ENCODE results near the gene TMEM219.
"Not testable (repeated sequence)": the region's sequence is repeated elsewhere in the genome, so short reads cannot be mapped to it uniquely, and the experiment has no call there.

TMEM219 gene, protein sequence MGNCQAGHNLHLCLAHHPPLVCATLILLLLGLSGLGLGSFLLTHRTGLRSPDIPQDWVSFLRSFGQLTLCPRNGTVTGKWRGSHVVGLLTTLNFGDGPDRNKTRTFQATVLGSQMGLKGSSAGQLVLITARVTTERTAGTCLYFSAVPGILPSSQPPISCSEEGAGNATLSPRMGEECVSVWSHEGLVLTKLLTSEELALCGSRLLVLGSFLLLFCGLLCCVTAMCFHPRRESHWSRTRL

DNA sequence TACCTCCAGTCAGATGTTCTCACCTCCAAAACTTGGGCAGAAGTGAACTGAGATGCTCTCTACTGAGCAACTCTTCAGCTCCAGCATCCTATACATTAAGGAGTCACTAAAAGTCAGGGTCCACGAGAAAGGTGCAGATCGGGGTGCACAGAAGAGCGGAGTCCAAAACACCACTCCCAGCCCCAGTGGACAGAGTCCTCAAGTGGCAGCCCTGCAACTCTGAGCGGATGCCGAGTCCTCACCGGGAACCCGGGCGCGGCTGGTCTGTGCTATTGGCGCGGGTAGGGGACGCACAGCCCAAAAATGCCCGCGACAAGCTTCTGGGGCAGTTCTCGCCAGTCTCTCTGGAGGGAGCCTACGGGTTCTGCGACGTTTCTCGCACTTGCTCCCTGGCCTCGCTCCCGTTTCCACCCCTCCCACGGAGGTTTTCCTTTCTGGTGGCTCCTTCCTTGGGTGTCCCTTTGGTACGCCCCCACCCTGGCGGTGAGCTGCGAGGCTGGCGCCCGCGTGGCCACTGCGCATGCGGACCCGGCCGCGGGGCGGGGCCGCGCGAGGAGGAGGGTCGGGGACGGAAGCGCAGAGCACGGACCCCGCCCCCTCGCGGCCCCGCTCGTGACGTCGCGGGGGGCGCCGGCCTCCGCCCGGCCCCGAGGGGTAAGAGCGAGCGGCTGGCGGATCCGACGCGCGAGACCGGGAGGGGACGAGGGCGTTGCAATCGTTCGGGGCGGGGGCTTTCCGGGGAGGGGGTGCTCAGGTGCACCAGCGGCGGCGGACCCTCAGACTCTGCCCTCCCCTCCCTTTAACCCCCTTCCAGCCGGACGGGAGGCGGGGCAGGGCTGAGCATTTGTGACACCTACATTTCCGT, at the start of gene TMEM219:
TMEM219 (plus strand) TSS at position 601 of the 865 bp plus-strand sequence. CDS start 1,065 bp downstream, outside the sequence.
- DNase-seq (ENCODE audit: low read depth) = peak; percentile 91

DNA sequence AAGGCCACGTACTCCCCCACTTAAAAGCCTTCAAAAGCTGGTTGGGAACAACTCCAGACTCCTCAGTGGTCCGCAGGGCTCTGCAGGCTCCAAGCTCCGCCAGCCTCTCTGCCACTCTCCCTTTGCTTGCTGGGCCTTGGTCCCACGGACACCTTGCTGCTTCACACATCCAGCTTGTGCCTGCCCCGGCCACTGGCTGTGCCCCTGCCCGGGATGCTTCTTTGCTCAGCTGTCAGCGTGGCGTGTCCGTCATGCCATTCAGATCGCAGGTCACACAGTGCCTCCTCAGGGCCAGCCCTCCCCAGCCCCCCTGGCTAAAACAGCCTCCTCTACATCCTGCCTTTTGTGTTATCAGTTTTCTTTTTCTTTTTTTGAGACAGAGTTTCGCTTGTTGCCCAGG, 49.8 kb upstream of the TMEM219 start:
- no peak for DNase-seq (ENCODE audit: low read depth)

DNA sequence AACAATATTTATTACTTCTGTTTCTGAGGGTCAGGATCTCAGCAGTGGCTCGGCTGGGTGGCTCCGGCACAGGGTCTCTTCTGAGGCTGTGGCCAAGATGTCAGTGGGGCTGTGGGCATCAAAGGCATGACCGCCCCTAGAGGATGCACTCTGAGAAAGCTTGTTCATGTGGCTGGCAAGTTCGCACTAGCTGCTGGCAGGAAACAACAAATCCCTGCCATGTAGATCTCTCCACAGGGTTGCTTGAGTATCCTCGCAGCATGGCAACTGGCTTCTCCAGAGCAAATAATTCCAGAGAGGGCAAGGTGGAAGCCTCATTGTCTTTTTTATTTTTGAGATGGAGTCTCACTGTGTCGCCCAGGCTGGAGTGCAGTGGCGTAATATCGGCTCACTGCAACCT, 48.4 kb upstream of the TMEM219 start:
- no peak for DNase-seq (ENCODE audit: low read depth)

DNA sequence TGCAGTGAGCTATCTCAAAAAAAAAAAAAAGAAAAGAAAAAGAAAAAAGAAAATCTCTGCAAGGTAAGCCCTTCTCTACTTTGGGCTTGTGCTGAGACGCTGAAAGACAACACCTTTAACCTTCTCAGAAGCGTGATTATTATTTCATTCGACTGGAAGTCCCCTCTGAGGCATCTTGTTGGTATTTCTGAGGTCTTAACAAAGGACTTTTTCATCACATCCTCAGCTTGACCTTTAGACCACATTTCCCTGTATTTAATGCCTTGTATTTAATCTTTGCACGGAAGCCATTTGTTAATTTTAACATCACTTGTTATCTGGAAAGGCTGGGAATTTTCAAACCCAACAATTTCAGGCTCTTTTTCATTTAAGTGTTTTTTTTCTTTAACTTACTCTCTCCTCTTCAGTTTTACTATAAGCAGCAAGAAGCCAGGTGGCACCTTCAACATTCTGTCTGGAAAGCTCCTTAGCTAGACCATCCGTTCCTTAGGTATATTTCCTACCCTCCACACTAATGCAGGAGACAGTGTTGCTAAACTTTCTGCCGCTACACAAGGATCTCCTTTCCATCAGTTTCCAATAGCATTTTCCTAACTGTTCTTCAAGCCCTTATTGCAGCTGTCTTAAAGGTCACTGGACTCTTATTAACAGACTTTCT, 46.2 kb upstream of the TMEM219 start:
- DNase-seq (ENCODE audit: low read depth) = no peak

DNA sequence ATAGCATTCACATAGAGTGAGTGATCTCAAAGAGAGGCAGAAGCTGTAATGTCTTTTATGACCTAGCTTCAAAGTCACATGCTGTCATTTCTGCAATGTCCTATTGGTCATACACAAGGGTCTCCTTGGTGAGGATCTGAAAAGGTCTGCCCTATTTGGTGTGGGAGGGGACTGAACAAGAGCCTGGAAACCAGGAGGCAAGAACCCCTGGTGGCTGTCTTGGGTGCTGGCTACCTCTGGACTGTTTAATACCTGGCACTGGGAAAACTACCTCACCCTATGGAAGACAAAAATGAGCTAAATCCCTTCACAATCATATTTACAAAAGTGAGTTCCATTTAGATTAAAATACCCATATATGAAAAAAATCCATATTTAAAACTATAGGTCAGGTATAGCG, 44.9 kb upstream of the TMEM219 start:
- no peak for DNase-seq (ENCODE audit: low read depth)

DNA sequence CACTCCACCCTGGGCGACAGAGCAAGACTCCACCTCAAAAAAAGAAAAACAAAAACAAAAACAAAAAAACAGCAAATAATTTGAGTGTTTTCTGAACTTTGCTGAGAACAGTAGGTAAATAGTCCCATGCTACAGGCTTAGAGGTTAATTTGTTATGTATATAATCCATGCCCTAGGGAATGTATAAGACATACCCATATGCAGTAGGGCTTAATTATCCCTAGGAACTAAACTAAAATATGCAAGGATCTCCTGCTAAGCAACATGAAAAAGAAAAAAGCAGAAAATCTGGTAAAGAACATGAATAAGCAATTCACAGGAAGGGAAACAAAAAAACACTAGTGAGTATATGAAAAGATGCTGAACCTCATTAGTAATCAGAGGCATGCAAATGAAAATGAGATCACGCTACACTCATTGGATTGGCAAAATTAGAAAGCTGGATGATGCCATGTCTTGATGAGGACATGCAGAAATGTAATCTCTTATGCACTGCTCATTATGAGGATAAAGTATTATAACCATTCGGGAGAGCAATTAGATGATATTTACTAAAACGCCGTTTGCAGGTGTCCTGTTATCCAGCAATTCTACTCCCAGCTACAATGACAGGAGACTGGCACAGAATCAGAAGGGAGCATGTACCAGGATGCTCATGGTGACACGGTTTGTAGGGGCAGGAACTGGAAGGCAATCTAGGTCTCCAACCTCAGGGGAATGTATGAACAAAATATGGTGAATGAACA, 41.4 kb upstream of the TMEM219 start:
- no peak for DNase-seq (ENCODE audit: low read depth)

DNA sequence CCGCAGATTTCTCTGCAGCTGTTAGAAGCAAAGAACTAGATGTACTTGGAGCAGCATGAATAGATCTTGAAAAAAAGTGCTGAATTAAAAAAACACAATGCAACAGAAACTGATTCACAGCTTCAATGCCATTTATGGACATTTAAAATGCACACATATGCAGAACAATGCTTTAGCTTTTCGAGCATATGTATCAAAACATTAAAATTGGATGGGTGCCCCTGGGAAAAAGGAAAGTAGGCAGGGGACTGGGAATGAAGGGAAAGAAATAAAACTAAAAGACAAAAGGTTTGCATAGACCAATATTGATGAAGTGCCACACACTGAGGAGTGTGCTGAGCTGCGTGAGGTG, 40.9 kb upstream of the TMEM219 start:
- DNase-seq (ENCODE audit: low read depth) = no peak

DNA sequence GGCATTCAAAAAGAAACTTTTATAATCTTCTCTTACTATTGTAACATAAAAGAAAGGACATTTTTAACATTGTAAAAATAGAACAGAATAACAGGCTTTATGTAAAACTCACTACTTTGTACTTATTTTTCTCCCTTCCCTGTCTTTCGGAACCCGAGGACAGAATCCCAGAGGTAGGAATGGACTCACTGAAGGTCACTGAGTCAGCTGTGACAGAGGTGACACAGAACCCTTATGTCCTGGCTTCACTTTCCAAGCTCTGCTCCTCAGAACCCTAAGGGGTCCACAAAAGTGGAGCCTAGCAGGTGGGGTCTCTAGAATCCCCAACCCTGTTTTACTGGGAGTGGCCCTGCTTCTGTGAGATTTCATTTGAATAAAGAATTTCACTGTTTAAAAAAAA, 39.6 kb upstream of the TMEM219 start:
- DNase-seq (ENCODE audit: low read depth) = no peak

DNA sequence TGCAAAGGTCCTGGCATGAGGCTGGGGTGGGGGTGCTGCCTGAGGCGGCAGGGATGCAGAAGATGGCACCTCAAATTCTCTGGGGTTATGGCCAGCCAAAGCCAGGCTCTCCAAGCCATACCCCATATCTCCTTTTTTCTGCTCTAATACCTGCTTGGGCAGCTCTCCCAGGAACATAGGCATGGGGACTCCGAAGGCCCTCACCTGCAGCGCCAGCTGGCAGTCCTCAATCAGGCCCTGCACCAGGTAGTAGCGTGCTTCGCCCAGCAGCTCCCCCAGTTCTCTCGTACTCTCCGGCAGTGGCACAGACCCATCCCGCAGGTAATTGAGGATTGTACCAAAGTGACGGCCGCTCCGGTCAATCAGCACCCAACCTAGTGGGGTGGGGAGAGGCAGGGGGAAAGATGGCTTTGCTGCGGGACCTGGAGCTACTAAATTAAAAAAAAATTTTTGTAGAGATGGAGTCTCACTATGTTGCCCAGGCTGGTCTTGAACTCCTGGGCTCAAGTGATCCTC, 38.8 kb upstream of the TMEM219 start:
- DNase-seq (ENCODE audit: low read depth) = no peak

DNA sequence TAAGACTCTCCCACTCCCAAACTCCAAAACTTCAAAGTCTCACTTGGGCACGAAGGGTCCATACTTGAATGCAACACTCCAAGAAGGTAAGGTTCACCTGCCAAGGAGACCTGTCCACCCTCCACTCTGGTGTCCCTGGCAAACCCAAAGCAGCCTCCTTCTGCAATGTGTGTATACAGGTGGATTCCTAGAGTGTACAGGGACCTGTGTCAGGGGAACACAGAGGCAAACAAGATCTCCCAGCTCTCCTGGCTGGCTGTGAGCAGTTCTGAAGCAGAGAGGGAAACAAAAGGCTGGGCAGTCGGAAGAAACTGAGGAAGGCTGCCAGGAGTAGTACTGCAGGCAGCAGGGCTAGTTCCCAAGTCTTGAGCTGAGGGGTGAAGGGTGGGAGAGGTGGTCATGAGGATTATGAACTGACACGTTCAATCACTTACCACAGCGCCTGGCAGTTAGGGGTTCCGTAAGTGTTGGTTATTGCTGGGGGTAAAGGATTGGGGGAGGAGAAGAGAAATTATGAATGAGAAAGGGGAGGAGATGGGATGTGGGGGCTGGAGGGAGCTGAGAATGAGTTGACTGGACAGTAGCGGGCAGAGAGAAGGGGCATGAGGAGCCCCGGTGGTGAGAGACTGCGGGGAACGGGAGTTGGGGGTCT, 36.6 kb upstream of the TMEM219 start:
- DNase-seq (ENCODE audit: low read depth) = no peak

DNA sequence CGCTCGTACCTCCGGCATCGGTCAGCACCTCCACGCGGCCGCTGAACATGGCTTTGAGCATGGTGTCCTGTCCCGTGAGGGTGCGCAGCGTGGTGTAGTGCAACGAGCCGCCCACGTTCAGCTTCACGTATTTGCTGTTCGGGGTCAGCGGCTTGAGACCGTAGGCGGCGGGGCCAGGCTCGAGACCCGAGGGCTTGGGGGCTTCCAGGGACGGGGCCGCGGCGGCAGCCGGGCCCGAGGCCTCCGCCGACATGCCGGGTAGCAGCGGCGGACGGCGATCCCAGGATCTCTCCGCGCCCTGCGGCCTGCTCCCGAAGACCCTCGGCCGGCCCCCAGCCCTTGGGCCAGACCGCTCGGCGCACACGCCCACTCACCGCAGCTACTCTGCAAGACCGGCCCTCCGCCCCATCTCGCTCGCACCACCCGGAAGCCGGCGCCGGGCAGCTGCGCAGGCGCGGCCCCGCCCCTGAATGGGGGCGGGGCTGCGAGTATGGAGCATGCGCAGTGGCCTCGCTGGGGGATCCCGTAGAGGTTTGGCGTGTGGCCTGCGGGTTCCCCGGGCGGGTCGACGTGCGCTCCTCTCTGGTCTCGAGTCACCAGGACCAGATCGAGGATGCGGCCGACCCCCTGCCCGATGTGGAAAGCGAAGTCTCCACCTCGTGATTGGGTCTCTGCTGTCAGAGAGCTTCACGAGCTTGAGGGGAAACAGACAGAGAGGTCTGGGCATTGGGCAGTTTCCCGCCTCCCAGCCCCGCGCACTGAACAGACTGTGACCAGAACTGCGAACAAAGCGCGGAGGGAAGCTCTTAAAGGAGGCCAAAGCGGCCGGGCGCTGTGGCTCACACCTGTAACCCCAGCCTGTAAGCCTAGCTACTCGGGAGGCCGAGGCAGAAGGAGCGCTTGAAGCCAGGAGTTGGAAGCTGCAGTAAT, 35.8 kb upstream of the TMEM219 start, which contains the start of gene KCTD13:
KCTD13 (minus strand) TSS at position 446 of the 930 bp plus-strand sequence; CDS start at position 253, 193 bp downstream.
- DNase-seq (ENCODE audit: low read depth) = peak; percentile 86

DNA sequence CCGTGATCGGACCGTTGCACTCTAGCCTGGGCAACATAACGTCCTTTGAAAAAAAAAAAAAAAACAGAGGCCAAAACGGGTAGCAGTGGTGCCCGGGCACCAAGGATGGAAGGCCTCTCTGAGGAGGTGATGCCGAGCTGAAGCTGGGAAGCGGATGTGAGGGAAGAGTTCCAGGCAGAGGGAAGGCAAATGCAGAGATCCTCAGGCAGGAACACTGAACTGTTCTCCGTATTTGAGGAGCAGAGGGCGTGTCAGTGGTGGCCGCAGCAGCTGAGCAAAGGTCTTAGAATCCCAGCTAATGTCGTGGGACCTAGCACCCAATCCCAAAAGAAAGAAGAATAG, 35.2 kb upstream of the TMEM219 start:
- DNase-seq (ENCODE audit: low read depth) = no peak

DNA sequence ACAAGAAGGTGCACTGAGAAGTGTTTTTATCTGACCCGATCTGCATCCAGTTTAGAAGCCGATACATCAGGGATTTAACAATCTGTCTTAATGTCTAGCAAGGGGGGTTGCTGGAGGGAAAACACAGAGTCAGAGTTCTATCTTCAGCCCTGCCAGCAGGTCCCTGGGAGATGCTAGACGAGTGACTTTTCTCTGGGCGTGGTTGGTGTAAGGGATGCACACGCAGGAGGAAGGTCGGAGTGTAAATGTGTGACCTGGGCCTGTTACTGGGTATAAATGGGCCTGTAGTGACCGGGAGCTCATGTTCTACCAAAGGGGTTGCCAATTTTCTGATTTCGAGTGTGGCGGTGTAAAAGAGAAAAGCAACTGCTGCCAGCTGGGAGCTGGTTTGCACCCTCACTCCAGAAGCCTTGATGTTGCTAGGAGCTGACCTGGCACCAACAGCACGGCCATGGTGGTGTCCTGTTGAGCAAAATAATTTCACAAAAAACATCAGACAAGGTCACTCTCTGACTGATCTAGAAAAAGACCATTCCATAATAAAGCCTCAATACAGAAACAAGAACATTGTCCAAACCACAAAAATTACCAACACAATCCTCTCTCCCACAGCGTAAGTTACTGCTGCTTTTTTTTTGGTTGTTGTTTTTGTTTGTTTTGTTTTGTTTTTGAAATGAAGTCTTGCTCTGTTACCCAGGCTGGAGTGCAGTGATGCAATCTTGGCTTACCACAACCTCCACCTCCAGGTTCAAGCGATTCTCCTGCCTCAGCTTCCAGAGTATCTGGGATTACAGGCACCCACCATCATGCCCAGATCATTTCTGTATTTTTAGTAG, 34.6 kb upstream of the TMEM219 start:
- no peak for DNase-seq (ENCODE audit: low read depth)

DNA sequence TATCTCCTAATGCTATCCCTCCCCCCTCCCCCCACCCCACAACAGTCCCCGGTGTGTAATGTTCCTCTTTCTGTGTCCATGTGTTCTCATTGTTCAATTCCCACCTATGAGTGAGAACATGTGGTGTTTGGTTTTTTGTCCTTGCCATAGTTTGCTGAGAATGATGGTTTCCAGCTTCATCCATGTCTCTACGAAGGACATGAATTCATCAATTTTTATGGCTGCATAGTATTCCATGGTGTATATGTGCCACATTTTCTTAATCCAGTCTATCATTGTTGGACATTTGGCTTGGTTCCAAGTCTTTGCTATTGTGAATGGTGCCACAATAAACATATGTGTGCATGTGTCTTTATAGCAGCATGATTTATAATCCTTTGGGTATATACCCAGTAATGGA, 30.1 kb upstream of the TMEM219 start:
- not testable (repeated sequence) for DNase-seq (ENCODE audit: low read depth)

DNA sequence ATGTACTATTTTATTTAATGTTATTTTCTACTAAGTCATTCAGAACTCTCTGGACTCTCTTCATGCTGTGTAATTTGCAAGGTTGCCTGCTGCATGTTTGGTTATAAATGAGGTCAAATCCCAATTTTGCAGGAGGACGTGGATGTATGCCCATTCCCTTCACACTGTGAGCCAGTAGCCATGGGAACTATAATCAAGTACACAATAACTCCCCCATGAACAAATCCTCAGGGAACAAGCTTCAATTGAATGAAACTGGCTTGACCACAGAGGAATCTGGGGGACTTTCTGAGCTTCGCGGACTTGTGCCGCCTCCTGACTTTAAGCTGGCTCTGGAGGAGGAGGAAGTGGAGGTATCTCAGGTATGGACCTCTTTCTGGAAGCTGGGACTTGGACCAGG, 21.2 kb upstream of the TMEM219 start:
- DNase-seq (ENCODE audit: low read depth) = no peak

DNA sequence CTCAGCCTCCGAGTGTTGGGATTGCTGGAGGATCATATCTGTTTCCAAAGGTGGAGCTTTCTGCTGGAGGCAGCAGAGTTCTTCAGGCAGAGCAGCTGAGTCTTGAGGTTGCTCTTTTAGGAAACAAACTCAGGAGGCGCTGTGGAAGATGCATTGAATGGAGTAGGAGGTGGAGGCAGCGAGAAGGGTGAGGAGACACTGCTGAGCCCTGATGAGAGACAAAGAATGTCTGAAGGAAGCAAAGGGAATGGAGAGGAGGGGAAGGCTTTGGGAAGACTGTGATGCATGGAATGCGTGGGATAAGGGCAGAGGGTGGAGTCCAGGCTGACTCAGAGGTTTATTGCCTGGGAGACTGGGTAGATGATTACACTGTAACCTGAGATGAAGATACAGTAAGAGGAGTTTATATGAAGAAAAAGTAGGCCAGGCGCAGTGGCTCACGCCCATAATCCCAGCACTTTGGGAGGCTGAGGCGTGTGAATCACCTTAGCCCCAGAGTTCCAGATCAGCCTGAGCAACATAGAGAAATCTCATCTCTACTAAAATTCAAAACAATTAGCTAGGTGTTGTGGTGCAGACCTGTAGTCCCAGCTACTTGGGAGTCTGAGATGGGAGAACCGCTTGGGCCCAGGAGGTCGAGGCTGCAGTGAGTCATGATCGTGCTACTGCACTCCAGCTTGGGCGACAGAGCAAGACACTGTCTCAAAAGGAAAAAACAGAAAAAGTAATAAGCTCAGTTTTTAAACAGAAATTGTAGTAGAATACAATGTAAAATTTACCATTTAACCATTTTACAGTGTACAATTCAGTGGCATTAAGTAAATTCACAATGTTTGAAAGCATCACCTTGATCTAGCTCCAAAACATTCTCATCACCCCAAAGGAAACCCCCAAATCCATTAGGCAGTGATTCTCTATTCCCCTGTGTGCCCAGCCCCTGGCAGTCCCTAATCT, 17.8 kb upstream of the TMEM219 start:
- DNase-seq (ENCODE audit: low read depth) = no peak

DNA sequence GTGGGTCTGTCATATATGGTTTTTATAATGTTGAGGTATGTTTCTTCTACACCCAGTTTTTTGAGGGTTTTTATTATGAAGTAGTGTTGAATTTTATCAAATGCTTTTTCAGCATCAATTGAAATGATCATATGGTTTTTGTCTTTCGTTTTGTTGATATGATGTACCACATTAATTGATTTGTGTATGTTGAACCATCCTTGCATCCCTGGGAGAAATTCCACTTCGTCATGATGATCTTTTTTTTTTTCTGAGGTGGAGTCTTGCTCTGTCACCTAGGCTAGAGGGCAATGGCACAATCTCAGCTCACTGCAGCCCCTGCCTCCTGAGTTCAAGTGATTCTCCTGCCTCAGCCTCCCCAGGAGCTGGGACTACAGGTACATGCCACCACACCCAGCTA, 14.0 kb upstream of the TMEM219 start:
- DNase-seq (ENCODE audit: low read depth) = no peak

DNA sequence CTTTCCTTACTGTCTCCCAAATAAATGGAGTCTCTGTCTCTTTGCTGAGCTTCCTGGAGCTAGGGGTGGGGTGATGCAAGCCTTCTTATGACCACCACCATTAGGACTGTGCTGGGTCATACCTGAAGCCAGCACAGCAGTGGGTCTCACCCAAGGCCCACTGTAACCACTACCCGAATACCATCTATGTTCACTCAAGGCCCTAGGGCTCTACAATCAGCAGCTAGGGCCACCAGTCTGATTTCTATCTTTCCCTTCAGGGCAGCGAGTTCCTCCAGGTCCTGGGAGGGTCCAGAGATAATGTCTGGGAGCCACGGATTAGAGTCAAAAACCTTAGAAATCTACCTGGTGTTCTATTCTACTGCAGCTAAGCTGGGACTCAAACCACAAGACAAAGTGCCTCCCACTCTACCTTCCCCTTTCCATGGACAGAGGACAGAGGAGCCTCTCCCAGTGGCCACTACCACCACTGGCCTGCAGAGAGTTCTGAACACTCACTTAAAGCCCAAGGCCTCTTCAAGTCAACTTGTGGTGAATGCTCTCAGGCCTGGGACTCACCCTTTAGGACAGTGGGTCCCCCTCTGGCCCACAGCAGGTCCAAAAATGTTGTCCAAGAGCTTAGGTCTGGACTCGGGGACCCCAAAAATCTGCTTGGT, 10.9 kb upstream of the TMEM219 start:
- DNase-seq (ENCODE audit: low read depth) = no peak
